ENCODE measurements around the gene MUC3A. TPM values are rescaled to one million over a fixed set of nuclear protein-coding genes. Genes with fewer than 3 reads are reported as not detected.
A peak's percentile ranks its signal among the peaks of the same experiment; 100 is the strongest.
"Not testable (repeated sequence)": the region's sequence is repeated elsewhere in the genome, so short reads cannot be mapped to it uniquely, and the experiment has no call there.

The MUC3A gene
- total RNA-seq, 6 experiments from 2014 or later, result not detected

DNA sequence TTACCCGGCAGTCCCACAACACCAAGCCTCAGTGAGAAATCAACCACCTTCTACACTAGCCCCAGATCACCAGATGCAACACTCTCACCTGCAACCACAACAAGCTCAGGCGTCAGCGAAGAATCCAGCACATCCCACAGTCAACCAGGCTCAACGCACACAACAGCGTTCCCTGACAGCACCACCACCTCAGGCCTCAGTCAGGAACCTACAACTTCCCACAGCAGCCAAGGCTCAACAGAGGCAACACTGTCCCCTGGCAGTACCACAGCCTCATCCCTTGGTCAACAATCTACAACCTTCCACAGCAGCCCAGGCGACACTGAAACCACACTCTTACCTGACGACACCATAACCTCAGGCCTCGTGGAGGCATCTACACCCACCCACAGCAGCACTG lies 53.0 kb downstream of the MUC3A start:
- not testable (repeated sequence) for H3K27me3 Mint-ChIP-seq (ENCODE audit: insufficient read depth); H3K27ac Mint-ChIP-seq; H3K4me3 Mint-ChIP-seq; DNase-seq; H3K36me3 Mint-ChIP-seq (ENCODE audit: low read depth); H3K4me1 Mint-ChIP-seq (ENCODE audit: low read depth); H3K9me3 Mint-ChIP-seq

DNA sequence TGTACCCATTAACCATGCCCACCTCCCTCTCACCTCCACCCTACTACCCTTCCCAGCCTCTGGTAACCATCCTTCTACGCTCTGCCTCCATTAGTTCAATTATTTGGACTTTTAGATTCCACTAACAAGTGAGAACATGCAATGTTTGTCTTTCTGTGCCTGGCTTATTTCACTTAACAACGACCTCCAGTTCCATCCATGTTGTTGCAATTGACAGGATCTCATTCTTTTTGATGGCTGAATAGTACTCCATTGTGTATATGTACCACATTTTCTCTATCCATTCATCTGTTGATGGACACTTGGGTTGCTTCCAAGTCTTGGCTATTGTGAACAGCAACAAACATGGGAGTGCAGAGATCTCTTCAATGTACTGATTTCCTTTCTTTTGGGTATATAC lies 58.0 kb downstream of the MUC3A start:
- H3K27ac Mint-ChIP-seq; DNase-seq; H3K4me1 Mint-ChIP-seq (ENCODE audit: low read depth); H3K27me3 Mint-ChIP-seq (ENCODE audit: insufficient read depth); H3K9me3 Mint-ChIP-seq; H3K4me3 Mint-ChIP-seq; H3K36me3 Mint-ChIP-seq (ENCODE audit: low read depth): not testable (repeated sequence)

- H3K27ac Mint-ChIP-seq, result no peak overlapping the region
Observed at GRCh38 chr7:101009629-101010028, 60.3 kb downstream of the MUC3A start.

DNA sequence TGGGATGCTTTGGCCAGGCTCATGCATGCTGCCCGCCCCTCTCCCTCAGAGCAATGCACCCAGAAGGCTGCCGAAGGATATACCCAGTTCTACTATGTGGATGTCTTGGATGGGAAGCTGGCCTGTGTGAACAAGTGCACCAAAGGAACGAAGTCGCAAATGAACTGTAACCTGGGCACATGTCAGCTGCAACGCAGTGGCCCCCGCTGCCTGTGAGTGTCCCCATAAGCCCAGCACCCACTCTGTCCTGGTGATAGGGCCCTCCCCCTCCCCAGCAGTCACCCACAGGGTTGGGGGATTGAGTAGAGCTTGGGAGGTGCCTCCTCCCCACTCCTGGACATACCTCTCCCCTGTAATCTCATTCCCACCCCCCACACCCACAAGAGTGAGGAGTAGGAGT lies 63.6 kb downstream of the MUC3A start:
- H3K27ac Mint-ChIP-seq, result no peak overlapping the region
- H3K36me3 Mint-ChIP-seq (ENCODE audit: low read depth), result peaks cover 12% of the 10 kb centered on the region
- no peak for DNase-seq
- TF ChIP-seq, protein P1, sequence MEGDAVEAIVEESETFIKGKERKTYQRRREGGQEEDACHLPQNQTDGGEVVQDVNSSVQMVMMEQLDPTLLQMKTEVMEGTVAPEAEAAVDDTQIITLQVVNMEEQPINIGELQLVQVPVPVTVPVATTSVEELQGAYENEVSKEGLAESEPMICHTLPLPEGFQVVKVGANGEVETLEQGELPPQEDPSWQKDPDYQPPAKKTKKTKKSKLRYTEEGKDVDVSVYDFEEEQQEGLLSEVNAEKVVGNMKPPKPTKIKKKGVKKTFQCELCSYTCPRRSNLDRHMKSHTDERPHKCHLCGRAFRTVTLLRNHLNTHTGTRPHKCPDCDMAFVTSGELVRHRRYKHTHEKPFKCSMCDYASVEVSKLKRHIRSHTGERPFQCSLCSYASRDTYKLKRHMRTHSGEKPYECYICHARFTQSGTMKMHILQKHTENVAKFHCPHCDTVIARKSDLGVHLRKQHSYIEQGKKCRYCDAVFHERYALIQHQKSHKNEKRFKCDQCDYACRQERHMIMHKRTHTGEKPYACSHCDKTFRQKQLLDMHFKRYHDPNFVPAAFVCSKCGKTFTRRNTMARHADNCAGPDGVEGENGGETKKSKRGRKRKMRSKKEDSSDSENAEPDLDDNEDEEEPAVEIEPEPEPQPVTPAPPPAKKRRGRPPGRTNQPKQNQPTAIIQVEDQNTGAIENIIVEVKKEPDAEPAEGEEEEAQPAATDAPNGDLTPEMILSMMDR (IDR thresholded peaks at IDR 0.05), result no peak
- peaks cover 10% of the 10 kb centered on the region; the same call in 1 of the 2 replicates for H3K4me1 Mint-ChIP-seq (ENCODE audit: low read depth)
- no peak overlapping the region for H3K4me3 Mint-ChIP-seq
- H3K9me3 Mint-ChIP-seq, result no peaks in the 10 kb centered on the region
- H3K27me3 Mint-ChIP-seq (ENCODE audit: insufficient read depth), result peaks cover 9% of the 10 kb centered on the region

More at GRCh38 chr7:101009629-101010028, 60.3 kb downstream of the MUC3A start:
- Mint-ChIP-seq H3K27me3 (ENCODE audit: insufficient read depth) (peaks cover 3% of the 10 kb centered on the region), H3K9me3 (no peaks in the 10 kb centered on the region), H3K36me3 (ENCODE audit: low read depth) (peaks cover 12% of the 10 kb centered on the region), H3K4me1 (ENCODE audit: low read depth) (no peaks in the 10 kb centered on the region), H3K4me3 (no peak overlapping the region)
- no peak for DNase-seq
- TF ChIP-seq, protein P1 (IDR thresholded peaks at IDR 0.05), result no peak

DNA sequence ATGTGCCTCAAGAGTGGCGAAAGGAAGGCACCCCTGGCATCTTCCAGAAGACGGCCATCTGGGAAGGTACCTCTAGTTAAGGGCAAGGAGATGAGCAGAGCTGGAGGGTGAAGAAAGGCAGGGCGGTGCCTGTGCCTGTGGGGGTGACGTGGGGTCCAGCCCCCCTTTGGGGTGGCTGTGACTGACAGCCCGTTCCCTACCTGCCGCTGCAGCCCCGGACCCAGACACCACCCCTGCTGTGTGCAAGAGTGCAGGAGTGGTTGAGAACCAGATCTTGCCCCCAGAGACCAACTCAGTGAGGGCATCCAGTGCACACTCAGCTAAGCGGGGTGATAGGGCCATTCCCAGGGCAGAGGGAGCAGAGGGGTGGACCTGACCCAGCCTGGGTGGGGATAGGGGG lies 66.3 kb downstream of the MUC3A start:
- TF ChIP-seq, protein P1 (IDR thresholded peaks at IDR 0.05), result no peak
- Mint-ChIP-seq H3K4me3 (peak overlapping the region; percentile 90; the same call in 1 of the 2 replicates), H3K27ac (peak overlapping the region; percentile 100)

DNA sequence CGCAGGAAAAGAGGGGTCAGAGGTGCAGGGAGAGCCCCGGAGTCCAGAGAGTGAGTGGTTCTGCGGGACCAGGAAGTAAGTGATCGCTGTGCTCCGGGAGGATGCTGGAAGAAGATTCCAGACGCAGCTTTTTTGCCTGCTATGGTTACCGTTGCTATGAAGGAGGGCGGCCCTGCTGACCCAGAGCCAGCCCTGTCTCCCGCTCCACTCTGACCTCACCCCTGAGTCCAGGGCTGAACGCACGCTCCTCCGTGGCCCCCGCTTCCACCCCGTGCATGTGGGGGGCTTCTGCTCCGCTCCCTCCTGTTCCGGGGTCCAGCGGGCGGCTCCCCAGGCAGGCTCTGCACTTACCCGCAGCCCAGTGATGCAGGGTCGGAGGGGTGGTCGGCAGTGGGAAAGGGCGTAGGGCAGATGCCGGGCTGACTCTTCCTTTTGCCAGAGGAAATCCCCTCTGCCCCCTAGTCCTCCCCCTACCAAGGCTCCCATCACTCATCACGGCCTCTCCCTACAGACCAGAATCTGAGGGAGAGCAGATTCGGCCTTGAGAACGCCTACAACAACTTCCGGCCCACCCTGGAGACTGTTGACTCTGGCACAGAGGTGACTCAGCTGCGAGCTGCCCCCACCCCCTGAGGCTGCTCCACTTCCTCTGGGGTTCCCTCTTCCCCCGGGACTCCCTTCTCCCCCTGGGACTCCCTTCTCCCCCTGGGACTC lies 67.9 kb downstream of the MUC3A start:
- H3K4me1 Mint-ChIP-seq (ENCODE audit: low read depth), result peaks cover 10% of the 10 kb centered on the region; the same call in 1 of the 2 replicates

More for the DNA sequence above, 66.3 kb downstream of the MUC3A start:
- Mint-ChIP-seq H3K27me3 (ENCODE audit: insufficient read depth) (peaks cover 10% of the 10 kb centered on the region), H3K4me1 (ENCODE audit: low read depth) (peaks cover 10% of the 10 kb centered on the region; the same call in 1 of the 2 replicates), H3K36me3 (ENCODE audit: low read depth) (peaks cover 12% of the 10 kb centered on the region), H3K9me3 (no peaks in the 10 kb centered on the region)
- no peak for DNase-seq

More for the DNA sequence above, 67.9 kb downstream of the MUC3A start:
- H3K27me3 Mint-ChIP-seq (ENCODE audit: insufficient read depth), result peaks cover 21% of the 10 kb centered on the region
- peaks cover 5% of the 10 kb centered on the region for H3K36me3 Mint-ChIP-seq (ENCODE audit: low read depth)
- peak overlapping the region; percentile 90 for H3K4me3 Mint-ChIP-seq
- TF ChIP-seq, protein P1 (IDR thresholded peaks at IDR 0.05), result no peak
- peak; percentile 92 for DNase-seq
- H3K27ac Mint-ChIP-seq, result peak overlapping the region; percentile 100
- H3K9me3 Mint-ChIP-seq, result no peaks in the 10 kb centered on the region

Other genes with a start within 250 kb of the MUC3A start
- gene POP7, start 243.4 kb upstream of the MUC3A start, total RNA-seq (2021; fragmentation: NEBNext Ultra II Directional; extraction: Animal tissue kit (Norgen Biotek cat#: 25700)), result 10 to 100 TPM; 30.2 to 42.2 (median 34.4) TPM
- gene EPO, start 229.1 kb upstream of the MUC3A start, total RNA-seq (2021; fragmentation: NEBNext Ultra II Directional; extraction: Animal tissue kit (Norgen Biotek cat#: 25700)), result not detected
- not detected for gene ZAN, start 215.9 kb upstream of the MUC3A start, total RNA-seq (2021; fragmentation: NEBNext Ultra II Directional; extraction: Animal tissue kit (Norgen Biotek cat#: 25700))
- gene EPHB4, start 122.0 kb upstream of the MUC3A start, total RNA-seq (2021; fragmentation: NEBNext Ultra II Directional; extraction: Animal tissue kit (Norgen Biotek cat#: 25700)), result 1 to 10 TPM; 3.8 to 10.0 (median 4.6) TPM
- 10 to 100 TPM; 19.3 to 26.2 (median 21.7) TPM for gene SLC12A9, start 96.8 kb upstream of the MUC3A start, total RNA-seq (2021; fragmentation: NEBNext Ultra II Directional; extraction: Animal tissue kit (Norgen Biotek cat#: 25700))
- gene TRIP6, start 82.1 kb upstream of the MUC3A start, total RNA-seq (2021; fragmentation: NEBNext Ultra II Directional; extraction: Animal tissue kit (Norgen Biotek cat#: 25700)), result 100 to 1,000 TPM; 125 to 148 (median 140) TPM
- gene SRRT, start 74.4 kb upstream of the MUC3A start, total RNA-seq (2021; fragmentation: NEBNext Ultra II Directional; extraction: Animal tissue kit (Norgen Biotek cat#: 25700)), result 100 to 1,000 TPM; 111 to 154 (median 133) TPM
- gene UFSP1, start 59.8 kb upstream of the MUC3A start, total RNA-seq (2021; fragmentation: NEBNext Ultra II Directional; extraction: Animal tissue kit (Norgen Biotek cat#: 25700)), result 1 to 10 TPM; 3.2 to 3.6 (median 3.5) TPM
- under 1 TPM in 1 of 6 experiments, not detected in 5; 0.31 TPM for gene ACHE, start 53.6 kb upstream of the MUC3A start, total RNA-seq (2021; fragmentation: NEBNext Ultra II Directional; extraction: Animal tissue kit (Norgen Biotek cat#: 25700))
- gene MUC12, start 20.0 kb downstream of the MUC3A start, total RNA-seq (2021; fragmentation: NEBNext Ultra II Directional; extraction: Animal tissue kit (Norgen Biotek cat#: 25700)), result 1 to 10 TPM in 5 of 6 experiments, under 1 TPM in 1; 0.91 to 2.3 (median 1.6) TPM
- not detected for gene MUC17, start 70.5 kb downstream of the MUC3A start, total RNA-seq (2021; fragmentation: NEBNext Ultra II Directional; extraction: Animal tissue kit (Norgen Biotek cat#: 25700))
- gene TRIM56, start 135.9 kb downstream of the MUC3A start, total RNA-seq (2021; fragmentation: NEBNext Ultra II Directional; extraction: Animal tissue kit (Norgen Biotek cat#: 25700)), result 10 to 100 TPM; 17.8 to 20.6 (median 19.4) TPM
- 1,000 to 10,000 TPM in 4 of 6 experiments, 100 to 1,000 TPM in 2; 906 to 2,092 (median 1,052) TPM for gene SERPINE1, start 177.6 kb downstream of the MUC3A start, total RNA-seq (2021; fragmentation: NEBNext Ultra II Directional; extraction: Animal tissue kit (Norgen Biotek cat#: 25700))
- gene AP1S1, start 204.9 kb downstream of the MUC3A start, total RNA-seq (2021; fragmentation: NEBNext Ultra II Directional; extraction: Animal tissue kit (Norgen Biotek cat#: 25700)), result 100 to 1,000 TPM; 154 to 176 (median 166) TPM
- gene VGF, start 216.0 kb downstream of the MUC3A start, total RNA-seq (2021; fragmentation: NEBNext Ultra II Directional; extraction: Animal tissue kit (Norgen Biotek cat#: 25700)), result under 1 TPM; 0.19 to 0.78 (median 0.35) TPM
- gene NAT16, start 230.8 kb downstream of the MUC3A start, total RNA-seq (2021; fragmentation: NEBNext Ultra II Directional; extraction: Animal tissue kit (Norgen Biotek cat#: 25700)), result not detected

Measured in HFFc6 (cell line).